Nephron (organoid): ENCODE data around the gene UBE2D1.

ENCODE experiments used
- H3K27ac Mint-ChIP-seq, 3 experiments: 2 replicates each; pipeline ENCODE4 v1.8.0; 2020; ENCODE audit warnings: mixed read lengths in 3 of 3, mild to moderate bottlenecking in 2 of 3, moderate library complexity in 1 of 3
- H3K27me3 Mint-ChIP-seq: 2 replicates; pipeline ENCODE4 v1.8.0; 2021; ENCODE audit warnings: low read depth, mild to moderate bottlenecking, moderate library complexity, mixed read lengths
- H3K36me3 Mint-ChIP-seq: 2 replicates; pipeline ENCODE4 v1.8.0; 2020; ENCODE audit warnings: low read depth, mixed read lengths
- H3K4me1 Mint-ChIP-seq: 2 replicates; pipeline ENCODE4 v1.8.0; 2020; ENCODE audit warnings: mixed read lengths
- H3K4me3 Mint-ChIP-seq, 3 experiments: 2 replicates each; pipeline ENCODE4 v1.8.0; 2020; ENCODE audit warnings: mild to moderate bottlenecking in 3 of 3, mixed read lengths in 3 of 3, moderate library complexity in 2 of 3
- H3K9me3 Mint-ChIP-seq: 2 replicates; pipeline ENCODE4 v1.8.0; 2020; ENCODE audit warnings: mixed read lengths
- TF ChIP-seq, protein P1 (sequence below), 3 experiments: fragments of 200-600 bp; sonication (generic); IDR thresholded peaks; one replicate each; pipeline ENCODE4 v1.5.0; 2021; ENCODE audit warnings: antibody characterized with exemption in 3 of 3; ENCODE audit not compliant: unreplicated experiment in 3 of 3

The UBE2D1 gene

DNA sequence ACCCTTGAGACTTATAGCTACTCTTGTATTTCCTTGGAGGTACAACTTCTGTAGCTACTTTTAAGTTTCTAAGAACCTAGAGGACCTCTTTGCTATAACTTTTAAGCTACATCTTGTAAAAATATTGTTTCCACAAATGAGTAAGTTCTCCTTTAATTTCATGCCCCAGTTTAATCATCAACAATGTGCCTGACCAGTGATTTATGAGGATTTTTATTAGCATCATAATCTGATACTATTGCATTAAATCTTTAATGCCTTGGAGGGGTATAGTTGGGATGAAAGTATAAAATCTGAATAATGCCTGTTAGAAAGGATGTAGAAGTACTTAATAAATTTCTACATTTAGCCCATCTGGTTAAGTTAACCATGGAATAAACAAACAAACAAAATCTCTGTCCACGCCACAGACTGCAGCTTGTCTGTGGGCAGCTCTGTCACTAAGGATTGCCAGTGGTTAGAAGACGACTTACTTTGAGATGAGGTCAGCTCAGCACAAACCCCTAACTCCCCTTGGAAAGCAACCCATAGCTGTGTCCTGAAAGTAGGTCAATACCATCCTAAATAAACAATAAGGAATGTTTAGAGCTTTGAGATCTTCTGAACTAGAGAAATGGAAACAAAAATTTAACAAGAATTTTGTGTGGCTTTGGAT, 18.3 kb downstream of the UBE2D1 start:
- TF ChIP-seq, protein P1, sequence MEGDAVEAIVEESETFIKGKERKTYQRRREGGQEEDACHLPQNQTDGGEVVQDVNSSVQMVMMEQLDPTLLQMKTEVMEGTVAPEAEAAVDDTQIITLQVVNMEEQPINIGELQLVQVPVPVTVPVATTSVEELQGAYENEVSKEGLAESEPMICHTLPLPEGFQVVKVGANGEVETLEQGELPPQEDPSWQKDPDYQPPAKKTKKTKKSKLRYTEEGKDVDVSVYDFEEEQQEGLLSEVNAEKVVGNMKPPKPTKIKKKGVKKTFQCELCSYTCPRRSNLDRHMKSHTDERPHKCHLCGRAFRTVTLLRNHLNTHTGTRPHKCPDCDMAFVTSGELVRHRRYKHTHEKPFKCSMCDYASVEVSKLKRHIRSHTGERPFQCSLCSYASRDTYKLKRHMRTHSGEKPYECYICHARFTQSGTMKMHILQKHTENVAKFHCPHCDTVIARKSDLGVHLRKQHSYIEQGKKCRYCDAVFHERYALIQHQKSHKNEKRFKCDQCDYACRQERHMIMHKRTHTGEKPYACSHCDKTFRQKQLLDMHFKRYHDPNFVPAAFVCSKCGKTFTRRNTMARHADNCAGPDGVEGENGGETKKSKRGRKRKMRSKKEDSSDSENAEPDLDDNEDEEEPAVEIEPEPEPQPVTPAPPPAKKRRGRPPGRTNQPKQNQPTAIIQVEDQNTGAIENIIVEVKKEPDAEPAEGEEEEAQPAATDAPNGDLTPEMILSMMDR (IDR thresholded peaks at IDR 0.05; ENCODE audit: unreplicated experiment in 3 of 3), result no peak
- Mint-ChIP-seq H3K27me3 (no peaks in the 10 kb centered on the region), H3K36me3 (no peaks in the 10 kb centered on the region), H3K27ac (no peak overlapping the region), H3K4me1 (peaks cover 5% of the 10 kb centered on the region), H3K9me3 (no peaks in the 10 kb centered on the region), H3K4me3 (no peak overlapping the region)

DNA sequence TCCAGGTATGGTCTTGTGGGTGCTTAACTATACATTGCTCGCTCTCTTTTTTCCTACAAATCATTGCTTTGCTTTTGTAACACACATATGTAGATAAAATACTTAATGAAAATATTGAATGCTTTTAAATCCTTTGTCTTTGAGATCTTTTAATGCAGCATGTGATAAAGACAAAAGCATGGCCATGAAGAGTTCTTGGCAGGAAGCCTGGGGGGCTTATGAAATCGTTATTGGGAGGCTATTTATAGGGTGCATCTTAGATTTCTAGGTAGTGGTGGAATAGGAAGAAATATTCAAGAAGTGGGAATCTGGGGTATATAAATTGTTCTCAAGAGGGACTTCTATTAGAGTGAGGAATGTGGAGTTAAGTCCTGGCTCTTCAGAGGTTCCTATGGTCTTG, 21.9 kb downstream of the UBE2D1 start:
- Mint-ChIP-seq H3K27ac (no peak overlapping the region), H3K27me3 (no peaks in the 10 kb centered on the region), H3K4me1 (peaks cover 5% of the 10 kb centered on the region), H3K9me3 (no peaks in the 10 kb centered on the region), H3K36me3 (no peaks in the 10 kb centered on the region), H3K4me3 (no peak overlapping the region)
- TF ChIP-seq, protein P1 (IDR thresholded peaks at IDR 0.05; ENCODE audit: unreplicated experiment in 3 of 3), result no peak

DNA sequence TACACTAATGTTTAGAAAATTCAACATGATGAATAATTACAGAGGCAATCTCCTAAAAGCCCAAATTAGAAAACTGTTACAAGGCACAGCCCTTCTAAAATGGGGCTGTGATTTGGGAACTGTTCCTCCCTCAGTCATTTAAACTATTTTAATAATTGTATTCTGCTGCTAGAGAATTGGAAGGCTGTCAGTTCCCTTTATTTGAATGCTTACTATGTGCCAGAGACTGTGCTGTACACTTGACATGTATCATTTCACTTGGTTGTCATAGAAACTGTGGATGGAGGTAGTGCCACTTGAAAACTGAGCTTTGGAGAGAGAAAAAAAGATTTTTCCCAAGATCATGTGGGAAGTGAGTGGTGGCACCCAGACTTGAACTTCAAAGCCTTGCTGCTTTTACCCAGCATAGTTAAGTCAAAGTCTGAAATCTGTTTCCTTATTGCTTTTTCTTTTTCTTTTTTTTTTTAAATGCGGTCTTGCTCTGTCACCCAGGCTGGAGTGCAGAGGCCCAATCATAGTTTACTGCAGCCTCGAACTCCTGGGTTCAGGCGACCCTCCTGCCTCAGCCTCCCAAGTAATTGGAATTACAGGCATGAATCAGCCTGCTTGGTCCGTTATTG, 23.6 kb downstream of the UBE2D1 start:
- Mint-ChIP-seq H3K27me3 (no peaks in the 10 kb centered on the region), H3K9me3 (no peaks in the 10 kb centered on the region), H3K4me3 (no peak overlapping the region), H3K36me3 (peaks cover 4% of the 10 kb centered on the region), H3K27ac (no peak overlapping the region), H3K4me1 (peaks cover 5% of the 10 kb centered on the region)
- TF ChIP-seq, protein P1 (IDR thresholded peaks at IDR 0.05; ENCODE audit: unreplicated experiment in 3 of 3), result no peak

GRCh38 chr10:58358947-58359346, 24.1 kb downstream of the UBE2D1 start:
- TF ChIP-seq, protein P1 (IDR thresholded peaks at IDR 0.05; ENCODE audit: unreplicated experiment in 3 of 3), result no peak
- Mint-ChIP-seq H3K27me3 (no peaks in the 10 kb centered on the region), H3K4me1 (peaks cover 5% of the 10 kb centered on the region), H3K27ac (no peak overlapping the region), H3K36me3 (peaks cover 7% of the 10 kb centered on the region), H3K4me3 (no peak overlapping the region), H3K9me3 (no peaks in the 10 kb centered on the region)

DNA sequence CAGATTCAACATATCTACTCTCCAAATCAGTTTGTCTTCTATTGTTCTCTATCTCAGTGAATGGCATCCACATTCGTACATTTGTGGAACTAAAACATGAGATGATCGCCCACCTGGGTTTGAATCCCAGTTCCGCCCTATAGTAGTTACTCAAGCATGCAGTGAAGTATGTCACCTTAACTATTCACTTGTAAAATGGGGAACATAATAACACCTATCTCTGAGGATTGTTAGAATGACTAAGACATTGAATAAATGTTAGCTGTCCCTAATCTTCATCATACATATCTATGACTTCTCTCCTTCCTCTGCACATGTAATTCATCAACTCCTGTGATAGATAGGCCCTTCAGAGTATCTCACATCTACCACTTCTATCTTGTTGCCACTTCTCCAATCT, 24.7 kb downstream of the UBE2D1 start:
- Mint-ChIP-seq H3K4me1 (peaks cover 5% of the 10 kb centered on the region), H3K9me3 (no peaks in the 10 kb centered on the region), H3K4me3 (no peak overlapping the region), H3K27me3 (no peaks in the 10 kb centered on the region), H3K36me3 (peaks cover 8% of the 10 kb centered on the region), H3K27ac (no peak overlapping the region)
- TF ChIP-seq, protein P1 (IDR thresholded peaks at IDR 0.05; ENCODE audit: unreplicated experiment in 3 of 3), result no peak
